Activated effector memory CD4-positive, alpha-beta T cell treated with anti-CD3 and anti-CD28 coated beads, Interleukin-2, amount 50 U/mL, for 16 hours (primary cell): ENCODE measurements around the gene PCIF1.
"Not testable (repeated sequence)": the region's sequence is repeated elsewhere in the genome, so short reads cannot be mapped to it uniquely, and the experiment has no call there.

Source experiments
- DNase-seq: peaks from one replicate; pipeline ENCODE4 v3.0.0-alpha.2; 2020

Gene PCIF1

DNA sequence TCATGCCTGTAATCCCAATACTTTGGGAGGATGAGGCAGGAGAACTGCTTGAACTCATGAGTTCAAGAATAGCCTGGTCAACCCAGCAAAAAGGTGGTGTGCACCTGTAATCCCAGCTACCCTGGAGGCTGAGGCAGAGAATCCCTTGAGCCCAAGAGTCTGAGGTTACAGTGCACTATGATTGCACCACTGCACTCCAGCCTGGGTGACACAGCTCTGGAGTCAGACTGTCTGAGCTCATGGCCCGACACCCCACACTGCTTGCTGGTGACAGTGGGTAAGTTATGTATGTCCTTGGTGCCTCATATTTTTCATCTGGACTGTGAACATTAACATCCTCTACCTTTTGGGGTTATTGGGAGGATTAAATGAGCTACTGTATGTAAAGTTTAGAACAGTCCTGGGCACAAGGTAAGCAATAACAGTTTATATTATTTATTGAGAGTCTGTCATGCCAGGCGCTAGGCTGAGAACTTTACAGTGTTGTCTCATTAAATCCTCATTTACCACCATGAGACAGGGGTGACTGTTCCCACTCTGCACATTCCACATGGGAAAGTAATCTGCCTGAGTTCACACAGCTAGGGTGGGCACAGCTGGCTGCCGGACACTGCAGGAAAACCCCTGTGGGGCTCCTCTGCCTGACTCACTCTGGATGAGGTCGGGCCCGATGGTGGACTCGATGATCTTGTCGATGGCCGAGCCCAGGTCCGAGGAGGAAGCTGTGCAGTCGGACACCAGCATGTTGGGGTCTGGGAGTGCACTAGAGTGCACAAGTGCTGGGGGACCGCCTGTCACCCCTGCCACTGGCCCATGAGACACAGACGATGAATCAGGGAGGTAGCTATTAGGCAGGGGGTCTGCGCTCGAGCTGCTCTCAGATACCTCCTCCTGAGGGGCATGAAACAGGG lies 34.6 kb downstream of the PCIF1 start:
- no peak for DNase-seq

DNA sequence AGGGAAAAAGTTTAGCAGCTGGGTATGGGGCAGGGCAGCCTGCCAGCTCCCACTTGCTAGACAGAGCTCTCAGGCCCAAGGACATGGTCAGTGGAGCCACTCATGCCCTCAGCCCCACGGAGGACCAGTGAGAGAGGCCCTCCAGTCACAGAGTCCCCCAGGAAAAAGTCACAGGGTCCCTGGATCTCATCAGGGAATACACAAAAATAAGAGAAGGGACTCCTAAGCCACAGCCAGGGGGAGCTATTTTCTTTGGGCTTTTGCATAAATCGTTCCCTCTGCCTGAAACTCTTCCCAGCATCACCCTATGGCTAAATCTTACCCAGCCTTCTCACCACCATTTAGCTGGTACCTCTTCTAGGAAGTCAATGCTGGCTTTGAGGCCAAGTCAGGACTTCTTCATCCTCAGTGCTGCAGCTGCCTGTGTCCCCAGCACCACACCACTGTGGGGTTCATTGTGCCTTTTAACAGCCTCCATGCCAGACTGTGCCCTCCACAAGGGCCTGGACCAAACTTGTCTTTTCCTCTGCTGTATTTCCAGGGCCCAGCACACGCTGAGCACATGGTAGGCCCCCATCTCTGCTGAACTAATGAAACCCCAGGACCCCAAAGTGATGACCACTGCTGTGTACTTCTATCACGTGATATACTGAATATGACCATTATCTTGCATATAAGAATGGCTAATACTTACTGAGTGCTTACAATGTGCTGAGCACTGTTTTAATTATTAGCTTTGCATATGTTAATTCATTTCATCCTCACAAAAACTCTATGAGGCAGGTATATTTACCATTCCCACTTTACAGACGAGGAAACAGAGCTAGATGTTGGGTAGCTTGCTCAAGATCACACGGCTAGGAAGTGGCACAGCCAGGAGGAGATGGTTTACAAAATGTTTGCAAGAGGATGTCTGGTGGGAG lies 35.5 kb downstream of the PCIF1 start:
- peak; percentile 64 for DNase-seq

DNA sequence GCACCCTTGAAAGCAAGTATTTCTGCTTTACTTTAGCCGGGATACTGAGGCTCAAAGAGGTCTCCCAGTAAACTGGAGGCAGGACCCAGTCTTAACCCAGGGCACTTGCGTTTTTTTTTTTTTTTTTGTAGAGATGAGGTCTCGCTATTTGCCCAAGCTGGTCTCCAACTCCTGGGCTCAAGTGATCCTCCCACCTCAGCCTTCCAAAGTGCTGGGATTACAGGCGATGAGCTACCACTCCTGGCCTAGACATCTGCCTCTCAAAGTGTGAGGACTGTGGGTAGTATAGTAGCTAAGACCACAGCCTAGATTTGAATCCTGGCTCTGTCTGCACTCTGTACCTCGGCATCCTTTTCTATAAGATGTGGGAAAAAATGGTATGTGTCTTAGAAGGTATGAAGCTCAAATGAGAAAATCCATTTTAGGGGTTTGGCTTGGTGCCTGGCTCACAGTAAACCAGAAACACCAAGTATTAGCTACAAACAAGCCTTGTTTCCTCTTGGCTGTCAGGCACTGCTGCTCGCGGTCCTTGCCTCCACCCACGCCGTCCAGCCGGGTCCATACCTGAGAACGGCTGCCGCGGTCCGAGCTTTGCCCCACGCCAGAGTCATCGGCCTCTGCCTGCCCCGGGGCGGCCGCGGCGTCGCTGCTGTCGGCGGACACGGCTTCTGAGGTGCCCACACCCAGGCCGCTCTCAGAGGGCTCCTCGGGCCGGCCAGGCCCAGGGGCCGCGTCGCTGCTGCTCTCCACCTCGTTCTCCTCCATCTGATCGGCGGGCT lies 36.4 kb downstream of the PCIF1 start:
- peak; percentile 75 for DNase-seq

DNA sequence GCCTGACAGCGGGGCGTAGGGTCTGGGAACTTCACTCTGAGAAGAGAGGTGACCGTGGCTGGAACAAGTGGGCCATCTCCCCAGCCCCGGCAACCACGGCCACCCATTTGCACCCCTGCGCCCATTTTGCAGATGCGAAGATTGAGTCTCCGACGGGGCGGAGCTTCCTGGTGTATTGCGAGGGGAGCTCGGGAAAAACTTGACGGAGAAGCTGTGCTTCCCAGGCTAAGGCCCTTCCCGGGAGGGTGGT lies 36.9 kb downstream of the PCIF1 start:
- DNase-seq = no peak

DNA sequence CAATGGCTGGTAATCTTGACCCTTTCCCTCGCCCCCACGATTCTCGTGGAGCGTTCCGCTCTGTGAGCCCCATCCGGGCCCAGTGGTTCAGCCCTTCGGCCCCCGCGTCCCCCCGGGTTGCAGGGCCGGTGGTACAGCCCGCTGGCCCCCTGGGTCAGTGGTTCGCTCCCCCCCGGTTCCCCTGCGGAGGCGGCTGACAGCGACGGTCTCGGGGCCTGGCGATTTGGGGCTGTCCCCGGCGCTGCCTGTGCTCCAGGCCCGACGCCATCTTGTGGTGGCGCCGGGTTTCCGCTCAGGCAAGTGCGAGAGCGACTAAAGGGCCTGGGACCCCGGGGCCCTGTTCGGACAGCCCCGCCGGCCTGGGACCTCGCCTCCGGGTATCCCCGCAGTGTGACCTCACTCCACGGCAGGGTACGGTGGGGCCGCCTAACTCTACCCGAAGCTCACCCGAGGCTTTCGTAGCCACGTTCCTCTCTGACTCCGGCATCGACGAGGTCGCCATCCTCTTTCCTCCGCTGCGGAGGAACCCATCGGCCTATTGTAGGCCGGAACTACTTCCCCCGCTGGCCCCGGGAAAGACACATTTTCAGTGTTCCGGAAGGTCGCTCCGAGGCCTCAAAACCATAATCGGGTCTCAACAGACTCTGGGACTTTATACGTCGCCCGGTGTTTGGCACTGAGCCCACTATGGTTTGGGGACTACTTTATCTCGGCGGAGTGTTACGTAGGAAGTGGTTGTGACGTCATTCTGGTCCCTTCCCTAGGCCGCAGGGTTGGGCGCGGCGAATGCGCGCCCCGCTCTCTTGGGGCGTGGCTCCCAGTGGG lies 37.4 kb downstream of the PCIF1 start, which contains the start of gene ZNF335:
Gene ZNF335, minus strand, starts transcription at position 529 of the 825 bp plus-strand sequence. CDS start 793 bp downstream, outside the sequence.
- peak; percentile 98 for DNase-seq

DNA sequence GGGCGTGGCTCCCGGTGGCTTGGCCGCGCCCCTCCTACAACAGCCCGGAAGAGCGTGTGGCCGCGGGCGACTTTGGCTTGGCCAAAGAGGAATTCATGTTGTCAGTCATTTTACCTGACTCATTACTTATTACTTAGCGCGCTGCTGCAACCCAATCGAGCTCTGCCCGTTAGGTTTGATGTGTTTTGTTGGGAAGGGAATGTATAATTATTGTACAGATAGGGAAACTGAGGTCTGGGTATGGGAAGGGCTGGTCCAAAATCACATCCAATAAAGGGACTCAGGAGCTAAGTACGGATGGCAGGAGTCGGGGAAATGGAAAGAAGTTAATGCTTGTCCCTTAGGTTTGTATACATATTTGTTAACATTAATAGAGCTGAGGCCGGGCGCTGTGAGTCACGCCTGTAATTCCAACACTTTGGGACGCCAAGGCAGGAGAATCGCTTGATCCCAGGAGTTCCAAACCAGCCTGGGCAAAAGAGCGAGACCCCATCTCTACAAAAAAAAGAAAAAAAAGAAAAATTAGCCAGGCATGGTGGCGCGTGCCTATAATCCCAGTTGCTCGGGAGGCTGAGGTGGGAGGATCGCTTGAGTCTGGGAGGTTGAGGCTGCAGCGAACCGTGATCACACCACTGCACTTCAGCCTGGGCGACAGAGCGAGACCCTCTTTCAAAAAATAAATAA lies 38.2 kb downstream of the PCIF1 start:
- no peak for DNase-seq

DNA sequence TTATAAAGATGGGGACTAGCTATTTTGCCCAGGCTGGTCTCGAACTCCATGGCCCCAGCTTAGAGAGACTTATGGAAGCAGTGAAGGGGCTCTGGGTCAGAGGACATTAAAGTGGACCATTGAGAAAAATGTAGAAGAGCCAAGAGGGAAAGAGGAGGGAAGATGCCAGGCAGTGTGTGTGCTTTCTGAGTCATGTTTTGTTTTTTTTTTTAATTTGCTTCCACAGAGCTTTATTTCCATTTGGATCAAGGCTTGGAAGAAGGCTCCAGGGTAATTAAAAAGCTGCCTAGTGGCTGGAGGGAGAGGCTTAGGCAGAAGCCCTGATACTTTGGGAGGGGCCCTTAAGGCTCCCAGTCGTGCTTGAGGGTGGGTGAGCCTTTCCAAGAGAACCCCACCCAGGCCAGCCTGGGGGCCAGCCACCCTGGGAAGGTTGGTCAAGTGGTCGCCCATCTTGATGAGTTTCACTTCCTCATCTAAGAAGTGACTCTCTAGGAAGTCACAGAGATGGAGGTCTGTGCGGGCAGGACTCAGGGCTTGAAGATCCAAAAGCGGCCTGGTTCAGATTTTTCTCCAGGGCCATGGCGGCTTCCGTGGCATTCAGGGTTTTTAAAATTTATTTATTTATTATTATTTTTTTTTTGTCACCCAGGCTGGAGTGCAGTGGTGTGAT lies 40.5 kb downstream of the PCIF1 start:
- no peak for DNase-seq

DNA sequence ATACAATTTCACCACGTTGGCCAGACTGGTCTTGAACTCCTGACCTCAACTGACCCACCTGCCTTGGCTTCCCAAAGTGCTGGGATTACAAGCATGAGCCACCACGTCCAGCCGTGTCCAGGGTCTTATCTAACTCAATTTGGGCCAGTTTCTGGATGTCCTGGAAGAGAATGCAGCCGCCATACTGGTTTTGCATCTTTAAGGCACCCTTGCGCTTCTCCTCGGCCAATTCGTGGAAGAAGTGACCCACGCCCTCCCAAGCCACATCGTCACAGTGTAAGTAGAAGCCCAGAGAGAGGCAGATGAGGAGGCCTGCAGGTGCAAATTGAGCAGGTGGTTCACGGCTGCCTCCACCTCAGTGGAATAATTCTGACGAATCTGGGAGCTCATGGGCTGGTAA lies 41.2 kb downstream of the PCIF1 start:
- no peak for DNase-seq

DNA sequence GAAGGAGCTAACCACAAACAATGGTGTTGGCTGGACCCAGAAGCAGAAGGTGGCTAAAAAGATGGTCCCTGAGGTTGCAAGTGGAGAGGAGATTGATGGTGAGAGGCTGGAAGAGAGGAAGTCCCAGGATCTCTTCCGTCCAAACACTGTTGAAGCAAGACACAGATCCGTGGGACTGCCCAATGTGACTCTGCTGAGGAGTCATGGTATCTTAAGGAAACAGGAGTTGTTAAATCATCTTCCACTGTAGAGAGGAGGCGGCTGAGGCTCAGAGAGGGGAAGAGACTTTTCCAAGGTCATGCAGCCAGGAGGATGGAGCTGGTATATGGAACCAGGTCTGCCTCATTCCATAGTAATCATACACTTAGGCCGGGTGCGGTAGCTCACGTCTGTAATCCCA lies 41.6 kb downstream of the PCIF1 start:
- DNase-seq = no peak

DNA sequence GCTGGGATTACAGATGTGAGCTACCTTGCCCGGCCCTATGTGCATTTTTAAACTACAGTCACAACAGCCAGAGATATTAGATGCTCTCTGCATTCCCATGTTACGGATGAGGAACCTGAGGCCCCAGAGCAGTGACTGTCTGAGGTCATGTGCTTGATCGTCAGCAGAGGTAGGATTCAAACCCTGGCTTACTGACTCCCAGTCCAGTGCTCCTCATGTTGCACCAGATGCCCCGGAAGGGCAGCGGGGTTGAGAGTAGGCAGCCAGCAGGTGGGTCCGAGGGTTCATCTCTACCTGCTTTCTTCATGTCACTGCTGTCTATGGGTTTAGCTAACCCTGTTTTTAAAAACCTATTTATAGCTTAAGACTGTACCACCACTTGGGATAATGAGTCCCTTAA lies 46.8 kb downstream of the PCIF1 start:
- DNase-seq = no peak

DNA sequence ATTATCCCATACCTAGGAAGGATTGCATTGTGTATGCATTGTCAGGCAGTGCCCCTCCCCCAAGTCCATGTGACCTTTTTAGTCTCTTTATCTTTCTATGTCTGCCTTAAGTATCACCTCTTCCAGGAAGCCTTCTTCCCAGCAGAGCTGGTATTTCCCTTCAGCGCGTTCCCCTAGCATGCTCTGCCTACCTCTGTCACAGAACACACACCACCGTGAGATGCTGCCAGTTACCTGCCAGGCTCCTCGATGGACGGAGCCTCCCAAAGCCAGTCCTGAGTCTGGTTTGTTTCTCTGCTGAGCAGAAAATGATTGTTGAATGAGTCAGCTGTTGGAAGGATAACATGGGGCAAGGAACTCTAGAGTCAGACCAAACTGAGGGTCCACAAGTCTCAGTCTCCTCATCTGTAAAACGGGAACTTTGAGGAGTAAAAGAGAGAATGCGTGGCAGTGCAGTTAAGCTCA lies 48.8 kb downstream of the PCIF1 start:
- DNase-seq = no peak

DNA sequence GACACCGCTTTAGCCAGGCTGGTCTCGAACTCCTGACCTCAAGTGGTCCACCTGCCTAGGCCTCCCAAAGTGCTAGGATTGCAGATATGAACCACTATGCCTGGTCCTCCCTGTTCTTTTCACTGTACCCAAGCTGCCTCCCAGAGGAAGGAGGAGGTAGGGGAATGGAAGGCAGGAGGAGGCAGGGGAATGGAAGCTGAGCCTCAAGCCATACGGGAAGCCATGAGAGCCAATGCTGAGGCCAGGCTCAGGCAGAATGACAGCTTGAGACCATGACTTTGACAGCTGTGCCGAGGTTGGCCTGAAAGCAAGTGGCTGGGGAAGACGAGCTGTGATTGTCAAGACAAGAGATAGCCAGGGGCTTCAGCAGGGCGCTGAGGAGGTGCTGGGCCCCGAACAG lies 51.1 kb downstream of the PCIF1 start:
- no peak for DNase-seq

DNA sequence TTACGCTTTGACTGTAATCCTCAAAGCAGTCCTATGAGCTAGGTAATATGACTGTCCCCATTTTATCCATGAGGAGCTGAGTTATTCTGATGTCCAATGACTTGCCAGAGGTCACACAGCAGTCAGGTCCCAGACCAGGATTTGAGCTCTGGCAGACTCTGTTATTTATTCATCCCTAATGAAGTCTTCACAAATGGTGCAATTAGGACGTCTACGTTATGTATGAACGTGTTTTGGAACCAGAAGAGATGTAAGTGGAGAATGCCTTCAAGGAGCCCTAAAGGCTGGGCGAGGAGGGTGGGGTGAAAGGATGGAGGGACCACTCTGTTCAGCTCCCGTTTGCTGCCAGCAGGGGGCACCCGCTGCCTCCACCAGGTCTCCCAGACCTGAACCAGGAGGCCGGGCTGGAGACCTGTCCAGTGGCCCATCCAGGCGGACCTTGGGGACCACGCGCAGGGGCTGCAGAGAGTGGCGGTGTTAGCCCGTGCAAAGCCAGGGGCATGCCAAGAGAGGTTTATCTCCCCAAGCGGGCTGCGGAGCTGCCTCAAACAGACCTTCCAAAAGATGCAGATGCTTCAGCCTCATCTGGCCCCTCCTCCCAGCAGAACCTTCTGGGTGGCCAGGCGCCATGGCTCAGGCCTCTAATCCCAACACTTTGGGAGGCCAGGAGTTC lies 52.8 kb downstream of the PCIF1 start:
- peak; percentile 92 for DNase-seq

DNA sequence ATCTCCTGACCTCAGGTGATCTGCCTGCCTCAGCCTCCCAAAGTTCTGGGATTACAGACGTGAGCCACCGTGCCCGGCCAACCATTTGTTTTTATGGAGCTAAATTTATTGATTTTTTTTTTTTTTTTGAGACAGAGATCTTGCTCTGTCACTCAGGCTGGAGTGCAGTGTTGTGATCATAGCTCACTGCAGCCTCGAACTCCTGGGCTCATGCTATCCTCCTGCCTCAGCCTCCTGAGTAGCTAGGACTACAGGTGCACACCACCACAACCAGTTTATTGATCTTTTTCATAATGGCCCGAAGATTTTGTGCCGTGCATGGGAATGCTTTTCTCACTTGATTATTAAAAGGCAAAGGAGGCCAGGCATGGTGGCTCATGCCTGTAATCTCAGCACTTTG lies 54.3 kb downstream of the PCIF1 start:
- not testable (repeated sequence) for DNase-seq

DNA sequence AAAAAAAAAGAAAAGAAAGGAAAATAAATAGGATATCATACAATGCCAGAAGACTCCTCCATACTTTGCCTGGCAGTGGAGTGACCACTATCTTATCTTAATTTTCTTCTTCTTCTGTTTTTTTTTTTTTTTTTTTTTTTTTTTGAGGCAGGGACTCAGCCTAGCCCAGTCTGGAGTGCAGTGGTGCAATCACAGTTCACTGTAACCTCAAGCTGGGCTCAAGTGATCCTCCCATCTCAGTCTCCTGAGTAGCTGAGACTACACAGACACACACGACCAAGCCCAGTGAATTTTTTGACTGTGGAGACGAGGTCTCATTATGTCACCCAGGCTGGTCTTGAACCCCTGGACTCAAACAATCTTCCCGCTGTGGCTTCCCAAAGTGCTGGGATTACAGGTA lies 57.1 kb downstream of the PCIF1 start:
- DNase-seq = no peak

DNA sequence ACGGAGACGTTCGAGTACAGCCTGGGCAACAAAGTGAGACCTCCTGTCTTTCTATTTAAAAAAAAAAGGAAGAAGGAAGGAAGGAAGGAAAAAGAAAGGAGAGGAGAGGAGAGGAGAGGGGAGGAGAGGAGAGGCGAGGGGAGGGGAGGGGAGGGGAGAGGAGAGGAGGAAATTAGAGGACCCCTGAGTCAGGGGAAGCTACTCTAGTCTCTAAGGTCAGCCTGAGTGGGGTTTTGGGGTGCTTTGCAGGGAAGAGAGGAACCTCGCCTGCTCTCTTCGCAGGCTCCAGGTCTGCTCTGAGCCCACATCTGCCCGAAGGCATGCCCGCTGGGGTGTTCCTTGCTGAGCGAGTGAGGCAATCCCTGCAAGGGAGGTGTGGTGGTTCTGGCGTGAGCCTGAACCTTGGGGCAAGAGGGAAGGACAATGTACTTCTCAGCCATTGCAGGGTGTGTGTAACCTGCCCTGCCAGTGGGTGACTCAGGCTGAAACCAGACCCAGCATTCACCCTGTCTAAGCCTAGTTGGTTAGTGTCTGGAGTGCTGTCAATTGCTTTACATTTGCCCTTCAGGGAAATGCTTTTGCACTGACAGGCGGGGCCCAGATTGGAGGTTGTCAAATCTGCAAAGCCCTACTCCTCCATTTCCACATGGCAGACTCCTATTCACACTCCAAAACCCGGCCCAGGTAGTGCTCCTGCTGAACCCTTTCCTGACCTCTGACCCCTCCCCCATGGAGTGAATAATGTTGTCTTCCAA lies 58.9 kb downstream of the PCIF1 start:
- no peak for DNase-seq

DNA sequence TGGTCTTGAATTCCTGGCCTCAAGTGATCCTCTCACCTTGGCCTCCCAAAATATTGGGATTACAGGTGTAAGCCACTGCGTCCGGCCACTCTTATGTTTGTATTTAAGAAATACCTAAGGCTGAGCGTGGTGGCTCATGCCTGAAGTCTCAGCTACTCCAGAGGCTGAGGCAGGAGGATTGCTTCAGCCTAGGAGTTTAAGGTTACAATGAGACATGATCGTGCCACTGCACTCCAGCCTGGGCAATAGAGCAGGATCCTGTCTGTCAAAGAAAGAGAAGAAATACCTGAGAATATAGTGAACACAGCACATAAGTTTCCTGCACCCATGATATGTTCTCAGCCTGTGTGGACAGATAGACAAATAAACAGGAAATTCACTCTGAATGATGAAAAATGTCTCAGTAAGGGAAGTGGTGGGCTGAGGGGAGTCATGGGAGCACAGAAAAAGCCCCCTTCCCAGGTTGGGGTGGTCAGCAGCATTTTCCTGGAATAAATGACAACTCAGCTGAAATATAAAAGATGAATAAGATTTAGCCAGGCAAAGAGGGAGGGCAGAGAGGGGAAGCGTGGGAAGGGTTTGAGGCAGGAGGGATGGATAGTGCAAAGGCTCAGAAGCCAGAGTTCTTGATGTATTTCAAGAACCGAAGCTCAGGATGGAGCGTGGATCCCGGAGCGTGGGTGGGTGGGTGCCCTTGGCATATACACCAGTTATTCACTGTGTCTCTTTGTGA lies 60.4 kb downstream of the PCIF1 start:
- DNase-seq = no peak

DNA sequence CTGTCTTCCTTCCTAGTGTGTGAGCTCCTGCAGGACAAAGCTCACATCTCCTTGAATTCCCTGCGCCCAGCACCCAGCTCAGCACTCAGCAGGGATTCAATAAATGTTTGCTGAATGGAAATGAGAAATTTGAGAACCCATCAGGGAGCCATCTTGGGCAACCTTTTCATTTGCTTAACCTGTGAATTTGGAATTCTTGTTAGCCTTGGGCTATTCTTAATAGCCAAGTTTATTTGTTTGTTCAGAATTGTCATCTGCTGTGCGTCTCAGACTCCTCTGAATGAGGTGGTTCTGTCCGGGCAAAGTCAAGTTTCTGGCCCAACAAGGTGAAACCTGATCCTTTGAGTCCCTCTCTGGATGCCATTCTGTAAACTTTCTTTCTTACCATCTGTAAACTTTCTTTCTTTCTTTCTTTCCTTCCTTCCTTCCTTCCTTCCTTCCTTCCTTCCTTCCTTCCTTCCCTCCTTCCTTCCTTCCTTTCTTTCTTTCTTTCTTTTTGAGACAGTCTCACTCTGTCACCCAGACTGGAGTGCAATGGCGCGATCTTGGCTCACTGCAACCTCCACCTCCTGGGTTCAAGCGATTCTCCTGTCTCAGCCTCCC lies 61.1 kb downstream of the PCIF1 start:
- not testable (repeated sequence) for DNase-seq
